ENCODE data around the gene NR1I3. TPM values are rescaled to one million over a fixed set of nuclear protein-coding genes. Genes with fewer than 3 reads are reported as not detected.

The NR1I3 gene
- total and polyA plus RNA-seq, 2 of the 13 experiments (the other 11 are each of a cell fraction or from before 2014, with no cell fraction given), result 0.62 to 0.95 TPM

DNA sequence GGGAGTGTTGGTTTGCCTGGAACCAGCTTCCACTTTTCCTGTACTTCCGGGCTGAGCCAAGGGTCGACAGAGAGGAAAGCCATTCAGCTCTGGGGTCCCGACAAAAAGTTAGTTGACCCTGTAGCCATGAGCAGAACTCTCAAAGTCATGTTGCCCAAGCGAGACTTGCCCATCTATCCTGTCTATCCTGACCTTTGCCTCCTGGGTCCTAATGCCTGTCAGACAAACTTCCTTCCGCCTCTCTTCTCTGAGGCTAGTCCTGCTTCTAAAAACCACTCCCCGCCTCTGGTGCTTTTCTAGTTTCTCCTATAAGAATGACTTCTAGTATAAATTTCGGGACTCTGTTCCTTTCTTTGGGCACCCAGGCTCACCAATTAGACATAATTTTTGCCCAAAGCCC lies 12.8 kb upstream of the NR1I3 start:
- Histone ChIP-seq H3K4me3 (replicated peaks in 1 of 3; ENCODE audit: insufficient read depth in 1 of 3, low read depth in 2 of 3, low read length in 3 of 3) (peak overlapping the region in 1 of 3 experiments; percentile 44; a peak in 2 of 6 replicates), H3K27me3 (ENCODE audit: control insufficient read depth in 1 of 2, insufficient read depth in 2 of 2, low read length in 2 of 2) (peaks cover 0 to 1% of the 10 kb centered on the region in 2 experiments; a peak in 2 of 5 replicates), H3K36me3 (replicated peaks in 1 of 2; ENCODE audit: control insufficient read depth in 1 of 2, insufficient read depth in 2 of 2, low read length in 2 of 2) (no peaks in the 10 kb centered on the region), H4K20me1 (ENCODE audit: insufficient read depth, low read length) (no peaks in the 10 kb centered on the region), H3K79me2 (ENCODE audit: insufficient read depth, low read length) (no peaks in the 10 kb centered on the region), H3K27ac (ENCODE audit: extremely low read length, insufficient read depth, low read length) (no peak overlapping the region), H3K9ac (ENCODE audit: insufficient read depth, low read depth, low read length) (no peak overlapping the region), H3K4me1 (ENCODE audit: insufficient read depth, low read length) (peaks cover 29% of the 10 kb centered on the region), H3K4me2 (ENCODE audit: low read depth, low read length) (peak overlapping the region; percentile 53), H3K9me3 (ENCODE audit: low read length) (no peaks in the 10 kb centered on the region), H2AFZ (ENCODE audit: low read length) (no peak overlapping the region)
- no peak for DNase-seq (ENCODE audit: low spot score)
- ChIA-PET CTCF (ENCODE audit: low intra/inter-chr PET ratio, low total read pairs) (no interaction called here), POLR2A (interaction anchor here (1.1 kb wide), 1 partner anchor 25 kb away, joined by 5 read pairs; the partner anchor contains the start of gene TOMM40L)
- ATAC-seq, result no peak
- peak; percentile 43 for FAIRE-seq
- no peak for TF ChIP-seq ZMAT3 (CRISPR knock-in tag; conservative IDR thresholded peaks at IDR 0.05)
- no peak for TF ChIP-seq ZSCAN12 (CRISPR knock-in tag; IDR thresholded peaks at IDR 0.05)
- TF ChIP-seq GABPB1 (CRISPR knock-in tag; IDR thresholded peaks at IDR 0.05), result peak; percentile 39; the same call in 1 of the 2 replicates
- no peak for TF ChIP-seq ZNF580 (CRISPR knock-in tag; IDR thresholded peaks at IDR 0.05; ENCODE audit: borderline replicate concordance, low read depth)
- TF ChIP-seq ZMYM4 (CRISPR knock-in tag; IDR thresholded peaks at IDR 0.05), result peak; percentile 50; the same call in 1 of the 2 replicates
- TF ChIP-seq GABPA (IDR thresholded peaks at IDR 0.05; ENCODE audit: low read depth, low read length), result 0 out of 2 replicates have a peak, but pooled peaks have one; percentile 11
- peak; percentile 59 for TF ChIP-seq GABPA (CRISPR knock-in tag; IDR thresholded peaks at IDR 0.05; ENCODE audit: low read depth)
- TF ChIP-seq NR2F2 (IDR thresholded peaks at IDR 0.05; ENCODE audit: borderline replicate concordance, low read depth), result no peak
- TF ChIP-seq ZNF644 (CRISPR knock-in tag; IDR thresholded peaks at IDR 0.05; ENCODE audit: low read depth), result peak; percentile 57; the same call in 1 of the 2 replicates
- no peak for TF ChIP-seq U2AF2 (IDR thresholded peaks at IDR 0.05; ENCODE audit: low read depth, low read length)
- no peak for TF ChIP-seq SMAD9 (CRISPR knock-in tag; IDR thresholded peaks at IDR 0.05)
- no peak for TF ChIP-seq SRSF4 (IDR thresholded peaks at IDR 0.05; ENCODE audit: low read depth, low read length, poor library complexity, severe bottlenecking)
- no peak for TF ChIP-seq ATRX (CRISPR knock-in tag; IDR thresholded peaks at IDR 0.05; ENCODE audit: borderline replicate concordance)
- TF ChIP-seq MTA3 (CRISPR knock-in tag; IDR thresholded peaks at IDR 0.05), result no peak
- no peak for TF ChIP-seq POLR2G (IDR thresholded peaks at IDR 0.05; ENCODE audit: low read depth, low read length)
- TF ChIP-seq PRMT3 (CRISPR knock-in tag; IDR thresholded peaks at IDR 0.05; ENCODE audit: borderline replicate concordance, low read depth), result no peak
- no peak for TF ChIP-seq TAF1 (CRISPR knock-in tag; IDR thresholded peaks at IDR 0.05)
- 0 out of 2 replicates have a peak, but pooled peaks have one; percentile 47 for TF ChIP-seq ELF3 (CRISPR knock-in tag; IDR thresholded peaks at IDR 0.05)
- TF ChIP-seq, protein P1, sequence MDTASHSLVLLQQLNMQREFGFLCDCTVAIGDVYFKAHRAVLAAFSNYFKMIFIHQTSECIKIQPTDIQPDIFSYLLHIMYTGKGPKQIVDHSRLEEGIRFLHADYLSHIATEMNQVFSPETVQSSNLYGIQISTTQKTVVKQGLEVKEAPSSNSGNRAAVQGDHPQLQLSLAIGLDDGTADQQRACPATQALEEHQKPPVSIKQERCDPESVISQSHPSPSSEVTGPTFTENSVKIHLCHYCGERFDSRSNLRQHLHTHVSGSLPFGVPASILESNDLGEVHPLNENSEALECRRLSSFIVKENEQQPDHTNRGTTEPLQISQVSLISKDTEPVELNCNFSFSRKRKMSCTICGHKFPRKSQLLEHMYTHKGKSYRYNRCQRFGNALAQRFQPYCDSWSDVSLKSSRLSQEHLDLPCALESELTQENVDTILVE (CRISPR knock-in tag; IDR thresholded peaks at IDR 0.05), result no peak
- TF ChIP-seq SIX1 (CRISPR knock-in tag; IDR thresholded peaks at IDR 0.05; ENCODE audit: borderline replicate concordance), result no peak
- 0 out of 2 replicates have a peak, but pooled peaks have one; percentile 5 for TF ChIP-seq ZNF501 (CRISPR knock-in tag; IDR thresholded peaks at IDR 0.05)
- TF ChIP-seq PAX8 (CRISPR knock-in tag; IDR thresholded peaks at IDR 0.05; ENCODE audit: borderline replicate concordance), result no peak
- TF ChIP-seq REL (CRISPR knock-in tag; conservative IDR thresholded peaks at IDR 0.05), result no peak
- TF ChIP-seq EHMT2 (IDR thresholded peaks at IDR 0.05; ENCODE audit: borderline replicate concordance, low read depth, low read length), result no peak
- TF ChIP-seq ZNF557 (CRISPR knock-in tag; IDR thresholded peaks at IDR 0.05), result no peak
- no peak for TF ChIP-seq NR2F6 (IDR thresholded peaks at IDR 0.05)
- TF ChIP-seq NR2F6 (CRISPR knock-in tag; IDR thresholded peaks at IDR 0.05), result peak; percentile 15; the same call in 1 of the 2 replicates
- TF ChIP-seq TCF7 (IDR thresholded peaks at IDR 0.05; ENCODE audit: low read depth), result no peak
- intact Hi-C loops (cut with micrococcal nuclease; ENCODE audit: unreplicated experiment) (no loop called here), in situ Hi-C loops (cut with HindIII; ENCODE audit: extremely low pct_ligation_motif_present, low pct_unique_long_range_greater_than_20kb) (no loop called here)
- BruUV-seq (replicated peaks), result no TSS peak
- 22% methylated on average over 5 of the region's 7 CpGs for WGBS (ENCODE audit: low lambda C conversion rate)
